Rectal smooth muscle tissue (tissue), 1 donor: ENCODE data around the gene OGFR.

Experiments used
- H3K27ac ChIP-seq: one replicate; pipeline ENCODE4 v1.7.0; 2013; ENCODE audit warnings: low read depth, low read length, inconsistent platforms
- H3K27me3 ChIP-seq: one replicate; pipeline ENCODE4 v1.7.0; 2013; ENCODE audit warnings: low read length; ENCODE audit not compliant: control insufficient read depth, insufficient read depth
- H3K36me3 ChIP-seq: one replicate; pipeline ENCODE4 v1.7.0; 2013; ENCODE audit warnings: low read length; ENCODE audit not compliant: control insufficient read depth, insufficient read depth
- H3K4me1 ChIP-seq: one replicate; pipeline ENCODE4 v1.7.0; 2013; ENCODE audit warnings: low read length; ENCODE audit not compliant: control insufficient read depth, insufficient read depth
- H3K4me3 ChIP-seq: one replicate; pipeline ENCODE4 v1.7.0; 2013; ENCODE audit warnings: low read length
- H3K9ac ChIP-seq: one replicate; pipeline ENCODE4 v1.7.0; 2013; ENCODE audit warnings: low read length

The OGFR gene

DNA sequence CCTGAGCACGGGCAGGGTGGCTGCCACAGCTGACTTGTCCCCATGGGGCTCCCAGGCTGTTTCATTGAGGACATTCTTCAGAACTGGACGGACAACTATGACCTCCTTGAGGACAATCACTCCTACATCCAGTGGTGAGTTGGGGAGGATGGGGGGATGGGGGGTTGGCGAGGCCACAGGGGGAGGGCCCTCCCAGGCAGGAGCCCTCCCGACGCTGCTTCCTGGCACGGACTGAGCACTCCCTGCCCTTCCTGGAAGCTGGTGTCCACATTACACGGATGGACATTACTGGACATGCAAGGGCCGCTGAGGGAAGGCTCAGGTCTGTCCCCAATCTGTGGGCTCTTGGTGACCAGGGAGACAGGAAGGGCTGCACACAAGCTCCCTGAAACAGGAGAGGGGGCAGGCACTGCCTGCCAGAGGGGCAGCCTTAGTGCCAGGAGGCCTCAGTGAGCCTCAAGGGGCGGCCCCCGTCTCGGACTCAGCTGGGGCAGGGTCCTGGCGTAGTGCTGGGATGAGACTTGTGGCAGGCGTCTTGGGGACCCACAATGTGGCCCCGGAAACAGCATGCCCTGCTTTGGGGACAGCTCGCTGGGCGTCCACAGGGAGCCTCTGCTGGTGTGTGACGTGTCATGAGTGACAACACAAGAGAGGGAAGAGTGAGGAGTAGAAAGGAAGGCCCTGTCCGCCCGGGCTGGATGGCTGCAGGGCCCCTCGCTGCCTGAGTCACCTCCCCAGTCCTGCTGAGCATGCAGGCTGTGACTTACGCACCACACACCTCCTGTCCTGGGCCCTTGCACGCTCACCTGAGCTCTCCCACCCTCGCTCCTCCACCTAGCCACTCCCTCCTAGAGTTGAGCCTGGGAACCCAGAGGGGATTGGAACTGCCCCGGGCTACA, 5.1 kb downstream of the OGFR start:
- H3K4me3 ChIP-seq = no peak overlapping the region
- no peaks in the 10 kb centered on the region for H3K27me3 ChIP-seq
- peaks cover 33% of the 10 kb centered on the region for H3K36me3 ChIP-seq
- no peak overlapping the region for H3K27ac ChIP-seq
- peaks cover 6% of the 10 kb centered on the region for H3K4me1 ChIP-seq
- no peak overlapping the region for H3K9ac ChIP-seq

DNA sequence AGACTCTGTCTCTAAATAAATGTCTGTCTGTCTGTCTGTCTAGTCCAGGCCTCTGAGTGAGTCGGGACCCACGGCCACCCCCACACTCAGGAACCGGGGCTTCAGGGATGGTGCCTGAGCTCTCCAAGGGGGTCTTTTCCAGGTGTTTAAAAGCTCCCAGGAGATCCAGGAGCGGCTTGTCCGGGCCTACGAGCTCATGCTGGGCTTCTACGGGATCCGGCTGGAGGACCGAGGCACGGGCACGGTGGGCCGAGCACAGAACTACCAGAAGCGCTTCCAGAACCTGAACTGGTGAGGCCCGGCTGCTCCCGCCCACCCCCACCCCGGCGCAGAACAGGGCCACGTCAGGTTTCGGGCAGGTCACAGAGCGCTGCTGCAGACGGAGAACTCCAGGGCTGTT, 6.7 kb downstream of the OGFR start:
- H3K27ac ChIP-seq = no peak overlapping the region
- H3K4me3 ChIP-seq = no peak overlapping the region
- H3K4me1 ChIP-seq = no peaks in the 10 kb centered on the region
- H3K9ac ChIP-seq = no peak overlapping the region
- H3K27me3 ChIP-seq = peaks cover 8% of the 10 kb centered on the region
- peaks cover 33% of the 10 kb centered on the region for H3K36me3 ChIP-seq

DNA sequence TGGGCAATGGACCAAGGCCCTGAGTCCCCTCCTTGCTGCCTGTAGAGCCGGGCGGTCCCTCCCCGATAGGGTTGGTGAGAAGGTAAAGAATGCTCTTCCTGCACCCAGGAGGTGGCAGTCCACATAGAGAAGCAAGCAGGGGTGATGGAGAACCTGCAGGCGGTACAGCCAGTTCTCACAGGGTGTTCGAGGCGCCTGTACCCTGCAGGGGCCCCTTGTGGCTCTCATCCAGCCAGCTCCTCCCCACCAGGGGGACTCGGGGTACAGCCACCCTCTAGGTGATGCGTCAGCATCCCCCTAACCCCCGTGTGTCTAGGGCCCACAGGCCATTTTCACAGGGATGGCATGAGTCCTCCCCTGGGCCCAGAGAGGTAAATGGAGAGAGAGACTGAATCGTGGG, 7.1 kb downstream of the OGFR start:
- no peak overlapping the region for H3K27ac ChIP-seq
- H3K4me1 ChIP-seq = no peaks in the 10 kb centered on the region
- peaks cover 33% of the 10 kb centered on the region for H3K36me3 ChIP-seq
- no peak overlapping the region for H3K4me3 ChIP-seq
- no peak overlapping the region for H3K9ac ChIP-seq
- H3K27me3 ChIP-seq = peaks cover 10% of the 10 kb centered on the region

- Histone ChIP-seq H3K36me3 (peaks cover 33% of the 10 kb centered on the region), H3K4me1 (no peaks in the 10 kb centered on the region), H3K4me3 (no peak overlapping the region), H3K9ac (no peak overlapping the region), H3K27ac (no peak overlapping the region), H3K27me3 (peaks cover 10% of the 10 kb centered on the region)
These were observed 7.7 kb downstream of the OGFR start for GRCh38 chr20:62812181-62812906.

- no peak overlapping the region for H3K4me3 ChIP-seq
- no peak overlapping the region for H3K9ac ChIP-seq
- H3K27ac ChIP-seq = no peak overlapping the region
- peaks cover 29% of the 10 kb centered on the region for H3K36me3 ChIP-seq
- no peaks in the 10 kb centered on the region for H3K4me1 ChIP-seq
- H3K27me3 ChIP-seq = peaks cover 13% of the 10 kb centered on the region
These were observed 8.2 kb downstream of the OGFR start for GRCh38 chr20:62812907-62813200.

DNA sequence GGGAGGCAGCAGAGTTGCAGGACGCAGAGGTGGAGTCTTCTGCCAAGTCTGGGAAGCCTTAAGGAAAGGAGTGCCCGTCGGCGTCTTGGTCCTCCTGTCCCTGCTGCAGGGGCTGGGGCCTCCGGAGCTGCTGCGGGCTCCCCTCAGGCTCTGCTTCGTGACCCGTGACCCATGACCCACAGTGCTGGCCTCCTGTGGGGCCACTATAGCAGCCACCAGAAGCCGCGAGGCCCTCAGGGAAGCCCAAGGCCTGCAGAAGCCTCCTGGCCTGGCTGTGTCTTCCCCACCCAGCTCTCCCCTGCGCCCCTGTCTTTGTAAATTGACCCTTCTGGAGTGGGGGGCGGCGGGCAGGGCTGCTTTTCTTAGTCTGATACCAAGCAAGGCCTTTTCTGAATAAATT, 9.0 kb downstream of the OGFR start:
- H3K4me1 ChIP-seq = no peaks in the 10 kb centered on the region
- no peak overlapping the region for H3K9ac ChIP-seq
- no peak overlapping the region for H3K4me3 ChIP-seq
- H3K27ac ChIP-seq = no peak overlapping the region
- peaks cover 20% of the 10 kb centered on the region for H3K27me3 ChIP-seq
- H3K36me3 ChIP-seq = peaks cover 24% of the 10 kb centered on the region

- Histone ChIP-seq H3K9ac (no peak overlapping the region), H3K4me3 (no peak overlapping the region), H3K27ac (no peak overlapping the region), H3K27me3 (peaks cover 25% of the 10 kb centered on the region), H3K36me3 (peaks cover 21% of the 10 kb centered on the region), H3K4me1 (no peaks in the 10 kb centered on the region)
These were observed 9.5 kb downstream of the OGFR start for GRCh38 chr20:62814060-62814708.

- Histone ChIP-seq H3K4me1 (no peaks in the 10 kb centered on the region), H3K4me3 (no peak overlapping the region), H3K27ac (no peak overlapping the region), H3K9ac (no peak overlapping the region), H3K27me3 (peaks cover 27% of the 10 kb centered on the region), H3K36me3 (peaks cover 16% of the 10 kb centered on the region)
These were observed 10.1 kb downstream of the OGFR start for GRCh38 chr20:62814709-62815065.

- Histone ChIP-seq H3K27me3 (peaks cover 27% of the 10 kb centered on the region), H3K4me3 (no peak overlapping the region), H3K4me1 (no peaks in the 10 kb centered on the region), H3K27ac (no peak overlapping the region), H3K36me3 (peaks cover 10% of the 10 kb centered on the region), H3K9ac (no peak overlapping the region)
These were observed 10.7 kb downstream of the OGFR start for GRCh38 chr20:62815066-62815991.

GRCh38 chr20:62816031-62816883, 11.6 kb downstream of the OGFR start:
- Histone ChIP-seq H3K36me3 (peaks cover 4% of the 10 kb centered on the region), H3K27me3 (peaks cover 27% of the 10 kb centered on the region), H3K4me3 (no peak overlapping the region), H3K4me1 (no peaks in the 10 kb centered on the region), H3K27ac (no peak overlapping the region), H3K9ac (no peak overlapping the region)
